Fibroblast of lung (primary cell): ENCODE data around the gene WASF3.

Experiments
- CTCF ChIP-seq, 2 donors: IDR thresholded peaks in 1 of 2; conservative IDR thresholded peaks in 1 of 2; 1 replicate in 1 of 2; 2 replicates in 1 of 2; pipeline ENCODE4 v1.5.1; 2011 to 2012; ENCODE audit warnings: low read length in 2 of 2, control low read depth in 1 of 2, inconsistent platforms in 1 of 2, low read depth in 1 of 2, mild to moderate bottlenecking in 1 of 2
- EZH2 ChIP-seq: IDR thresholded peaks from 2 replicates; pipeline ENCODE4 v1.5.1; 2012; ENCODE audit warnings: low read length, control low read depth, mild to moderate bottlenecking; ENCODE audit errors: missing control alignments

GRCh38 chr13:26518451-26518959 is 39.0 kb upstream of the WASF3 start:
- TF ChIP-seq EZH2, result no peak
- TF ChIP-seq CTCF (conservative IDR thresholded peaks at IDR 0.05 in 1 of 2, IDR thresholded peaks at IDR 0.05 in 1 of 2; ENCODE audit: low read depth in 1 of 2, low read length in 2 of 2), result no peak
